Measurements from ENCODE around the gene EEF2. TPM values are rescaled to one million over a fixed set of nuclear protein-coding genes. Genes with fewer than 3 reads are reported as not detected.

EEF2 gene
- total RNA-seq, 2 donors from 2014 or later = 3,211 to 3,379 TPM

DNA sequence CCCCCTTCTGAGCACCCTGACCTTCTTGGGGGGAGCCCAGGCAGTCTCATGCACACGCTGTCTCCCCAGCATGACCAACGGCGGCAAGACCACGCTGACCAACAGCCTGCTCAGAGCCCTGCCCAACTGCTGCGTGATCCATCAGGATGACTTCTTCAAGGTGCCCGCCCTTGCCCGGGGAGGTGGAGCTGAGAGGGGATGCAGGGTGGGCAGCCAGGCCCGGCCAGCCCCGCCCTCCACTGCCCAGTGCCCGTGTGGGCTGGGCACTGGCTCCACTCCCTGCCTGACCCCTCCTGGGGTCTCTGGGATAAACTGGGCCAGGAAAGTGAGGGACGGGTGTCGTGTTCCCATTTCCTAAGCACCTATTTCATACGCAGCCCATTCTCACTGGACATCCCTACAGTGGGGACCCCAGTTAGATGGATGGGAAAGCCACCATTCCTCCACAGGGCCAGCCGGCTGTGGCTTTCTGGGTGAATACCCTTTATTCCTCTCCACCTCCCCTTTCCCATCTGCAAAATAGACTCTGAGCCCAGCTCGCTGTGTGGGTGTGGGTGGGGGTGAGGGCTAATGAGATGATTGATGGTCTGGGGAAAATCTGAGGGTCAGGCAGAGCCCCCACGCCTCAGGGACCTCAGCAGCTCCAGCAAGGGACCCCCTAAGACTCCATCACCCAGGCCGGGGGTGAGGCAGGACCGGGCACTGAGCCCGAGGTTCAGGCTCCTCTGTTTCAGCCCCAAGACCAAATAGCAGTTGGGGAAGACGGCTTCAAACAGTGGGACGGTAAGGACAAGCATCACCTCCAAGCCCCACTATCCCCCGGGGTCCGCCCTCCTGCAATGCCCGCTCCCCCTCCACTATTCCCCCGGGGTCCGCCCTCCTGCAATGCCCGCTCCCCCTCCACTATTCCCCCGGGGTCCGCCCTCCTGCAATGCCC, 48.5 kb downstream of the EEF2 start:
- ATAC-seq (replicated peaks) = no peak
- Mint-ChIP-seq H3K4me1 (no peaks in the 10 kb centered on the region), H3K36me3 (ENCODE audit: low read depth) (no peaks in the 10 kb centered on the region), H3K27ac (no peak overlapping the region), H3K27me3 (peaks cover under 1% of the 10 kb centered on the region), H3K9me3 (no peaks in the 10 kb centered on the region), H3K4me3 (no peak overlapping the region)

DNA sequence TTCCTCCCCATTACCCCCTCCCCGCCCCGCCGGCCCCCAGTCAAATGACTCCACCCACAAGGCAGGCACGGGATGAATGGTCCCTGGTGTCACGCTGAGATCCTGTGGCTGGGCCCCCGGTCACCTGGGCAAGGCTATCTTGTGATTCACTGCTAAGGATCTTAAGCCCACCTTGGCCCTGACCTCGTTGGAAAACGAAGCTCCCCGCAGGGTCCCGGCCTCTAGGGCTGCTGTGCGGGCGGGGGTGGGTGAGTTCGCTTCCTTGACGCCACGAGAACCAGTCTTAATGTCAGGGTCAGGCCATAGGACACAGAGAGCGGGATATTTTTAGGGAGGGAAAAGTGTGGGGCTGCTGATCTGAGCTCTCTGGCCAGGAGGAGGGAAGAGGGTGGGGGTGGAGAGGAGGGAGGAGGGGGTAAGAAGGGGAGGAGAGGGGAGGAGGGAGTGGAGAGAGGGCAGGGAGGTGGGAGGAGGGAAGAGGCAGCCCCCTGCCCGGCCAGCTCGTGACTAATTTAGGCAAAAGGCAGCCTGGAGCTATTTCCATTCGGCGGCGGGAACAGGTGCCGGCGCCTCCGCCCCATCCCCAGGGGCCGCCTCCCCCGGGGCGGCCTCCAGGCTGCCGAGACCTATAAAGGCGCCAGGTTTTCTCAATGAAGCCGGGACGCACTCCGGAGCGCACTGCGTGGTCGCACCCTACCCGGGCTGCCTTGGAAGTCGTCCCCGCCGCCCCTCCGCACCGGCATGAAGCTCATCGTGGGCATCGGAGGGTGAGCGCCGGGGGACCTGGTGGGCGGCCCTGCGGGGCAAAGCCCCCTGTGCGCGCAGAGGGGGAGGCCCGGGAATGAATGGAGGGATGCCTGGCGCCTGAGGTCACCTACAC, 52.1 kb downstream of the EEF2 start, which contains the start of gene NMRK2:
Gene NMRK2 (plus strand): TSS at position 139 of the 880 bp plus-strand sequence. CDS start 603 bp downstream, at position 742.
- H3K4me1 Mint-ChIP-seq = no peaks in the 10 kb centered on the region
- no peak for ATAC-seq (replicated peaks)
- no peak within 1 kb of the TSS for H3K27ac Mint-ChIP-seq
- H3K36me3 Mint-ChIP-seq (ENCODE audit: low read depth) = no peaks in the 10 kb centered on the region
- H3K27me3 Mint-ChIP-seq = peaks cover 6% of the 10 kb centered on the region
- no peak within 1 kb of the TSS for H3K4me3 Mint-ChIP-seq
- no peaks in the 10 kb centered on the region for H3K9me3 Mint-ChIP-seq

DNA sequence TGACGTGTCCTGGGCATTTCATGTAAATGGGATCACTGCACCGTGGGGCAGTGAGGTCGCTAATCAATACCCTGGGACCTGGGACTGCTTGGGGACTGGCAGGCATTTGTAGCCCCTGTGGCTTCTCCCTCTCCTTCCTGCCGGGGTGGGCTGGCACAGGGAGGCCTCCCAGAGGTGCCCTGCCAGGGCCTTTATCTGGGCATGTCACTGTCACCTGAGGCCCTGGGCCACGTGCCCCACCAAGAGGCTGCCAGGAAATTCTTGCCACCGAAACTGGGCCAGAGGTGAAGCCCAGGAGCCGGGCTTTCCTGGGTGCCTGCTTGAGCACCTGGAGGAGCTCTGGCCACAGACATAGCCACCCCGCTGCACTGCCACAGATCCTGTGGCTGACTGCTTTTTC, 54.2 kb downstream of the EEF2 start:
- Mint-ChIP-seq H3K4me1 (no peaks in the 10 kb centered on the region), H3K27ac (no peak overlapping the region), H3K36me3 (ENCODE audit: low read depth) (no peaks in the 10 kb centered on the region), H3K4me3 (no peak overlapping the region), H3K27me3 (peaks cover 6% of the 10 kb centered on the region), H3K9me3 (no peaks in the 10 kb centered on the region)
- no peak for ATAC-seq (replicated peaks)

Other genes with a start within 250 kb of the EEF2 start
- 10 to 100 TPM; 49.3 to 75.0 TPM for gene APBA3, start 223.8 kb downstream of the EEF2 start, total RNA-seq
- gene MRPL54, start 222.8 kb downstream of the EEF2 start, total RNA-seq = 10 to 100 TPM; 25.5 to 57.2 TPM
- not detected for gene RAX2, start 213.2 kb downstream of the EEF2 start, total RNA-seq
- 10 to 100 TPM; 14.8 to 17.1 TPM for gene MATK, start 199.1 kb downstream of the EEF2 start, total RNA-seq
- 1 to 10 TPM in 1 of 2 donors, under 1 TPM in 1; 0.28 to 1.6 TPM for gene ZFR2, start 116.4 kb downstream of the EEF2 start, total RNA-seq
- not detected for gene ATCAY, start 104.8 kb downstream of the EEF2 start, total RNA-seq
- not detected for gene NMRK2, start 52.4 kb downstream of the EEF2 start, total RNA-seq
- 10 to 100 TPM; 37.5 to 40.6 TPM for gene DAPK3, start 14.4 kb downstream of the EEF2 start, total RNA-seq
- gene PIAS4, start 22.3 kb upstream of the EEF2 start, total RNA-seq = 10 to 100 TPM; 32.8 to 39.1 TPM
- gene ZBTB7A, start 81.4 kb upstream of the EEF2 start, total RNA-seq = 10 to 100 TPM; 38.5 to 41.3 TPM
- gene MAP2K2, start 138.7 kb upstream of the EEF2 start, total RNA-seq = 100 to 1,000 TPM; 143 to 155 TPM
- gene CREB3L3, start 168.2 kb upstream of the EEF2 start, total RNA-seq = 1 to 10 TPM in 1 of 2 donors, not detected in 1; 1.1 TPM
- 10 to 100 TPM; 37.9 to 38.9 TPM for gene SIRT6, start 197.1 kb upstream of the EEF2 start, total RNA-seq
- 1 to 10 TPM; 1.2 to 2.5 TPM for gene ANKRD24, start 197.2 kb upstream of the EEF2 start, total RNA-seq
- 10 to 100 TPM; 18.3 to 23.6 TPM for gene EBI3, start 244.1 kb upstream of the EEF2 start, total RNA-seq